ENCODE measurements around the gene SYNDIG1.

The SYNDIG1 gene

DNA sequence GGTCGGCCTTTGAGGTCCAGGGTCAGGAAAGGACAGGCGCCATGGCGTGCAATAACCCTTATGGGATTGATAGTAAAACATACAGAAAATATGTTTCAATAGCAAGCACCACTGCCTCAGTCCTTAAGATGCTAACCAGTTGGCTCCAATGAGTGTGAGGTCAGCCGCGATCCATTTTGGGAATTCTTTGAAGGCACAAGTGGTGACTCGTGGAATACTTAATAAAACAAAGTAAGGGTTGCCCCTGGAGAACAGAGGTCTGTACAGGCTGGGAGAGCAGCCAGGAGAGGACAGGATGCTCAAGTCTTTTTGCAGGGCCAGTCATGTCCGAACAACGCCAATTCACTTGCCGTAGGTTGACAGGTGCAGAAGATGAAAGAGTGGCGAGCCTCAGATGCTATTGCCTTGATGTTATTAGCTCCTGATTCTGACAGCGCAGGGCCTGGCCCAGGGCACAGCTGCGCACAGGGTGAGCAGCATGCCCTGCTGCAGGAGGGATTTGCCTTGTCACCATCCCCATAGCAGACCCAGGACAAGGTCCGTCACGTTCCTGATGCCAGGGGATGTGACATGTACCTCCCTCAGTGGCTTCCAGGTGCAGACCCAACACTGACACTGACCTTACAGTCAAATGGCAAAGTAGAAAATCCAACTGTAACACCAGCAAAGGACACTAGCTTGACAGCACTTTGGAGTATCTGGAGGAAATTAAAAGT lies 21.8 kb downstream of the SYNDIG1 start:
- Histone ChIP-seq H3K27me3 (no peaks in the 10 kb centered on the region), H3K4me3 (ENCODE audit: low read depth in 1 of 2, low read length in 1 of 2) (no peak overlapping the region), H3K9me3 (no peaks in the 10 kb centered on the region), H3K4me1 (ENCODE audit: control insufficient read depth in 1 of 2, insufficient read depth in 1 of 2, low read depth in 1 of 2, low read length in 1 of 2) (no peaks in the 10 kb centered on the region), H3K27ac (no peak overlapping the region), H3K36me3 (no peaks in the 10 kb centered on the region)
- TF ChIP-seq, protein P1, sequence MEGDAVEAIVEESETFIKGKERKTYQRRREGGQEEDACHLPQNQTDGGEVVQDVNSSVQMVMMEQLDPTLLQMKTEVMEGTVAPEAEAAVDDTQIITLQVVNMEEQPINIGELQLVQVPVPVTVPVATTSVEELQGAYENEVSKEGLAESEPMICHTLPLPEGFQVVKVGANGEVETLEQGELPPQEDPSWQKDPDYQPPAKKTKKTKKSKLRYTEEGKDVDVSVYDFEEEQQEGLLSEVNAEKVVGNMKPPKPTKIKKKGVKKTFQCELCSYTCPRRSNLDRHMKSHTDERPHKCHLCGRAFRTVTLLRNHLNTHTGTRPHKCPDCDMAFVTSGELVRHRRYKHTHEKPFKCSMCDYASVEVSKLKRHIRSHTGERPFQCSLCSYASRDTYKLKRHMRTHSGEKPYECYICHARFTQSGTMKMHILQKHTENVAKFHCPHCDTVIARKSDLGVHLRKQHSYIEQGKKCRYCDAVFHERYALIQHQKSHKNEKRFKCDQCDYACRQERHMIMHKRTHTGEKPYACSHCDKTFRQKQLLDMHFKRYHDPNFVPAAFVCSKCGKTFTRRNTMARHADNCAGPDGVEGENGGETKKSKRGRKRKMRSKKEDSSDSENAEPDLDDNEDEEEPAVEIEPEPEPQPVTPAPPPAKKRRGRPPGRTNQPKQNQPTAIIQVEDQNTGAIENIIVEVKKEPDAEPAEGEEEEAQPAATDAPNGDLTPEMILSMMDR (IDR thresholded peaks at IDR 0.05), result no peak

DNA sequence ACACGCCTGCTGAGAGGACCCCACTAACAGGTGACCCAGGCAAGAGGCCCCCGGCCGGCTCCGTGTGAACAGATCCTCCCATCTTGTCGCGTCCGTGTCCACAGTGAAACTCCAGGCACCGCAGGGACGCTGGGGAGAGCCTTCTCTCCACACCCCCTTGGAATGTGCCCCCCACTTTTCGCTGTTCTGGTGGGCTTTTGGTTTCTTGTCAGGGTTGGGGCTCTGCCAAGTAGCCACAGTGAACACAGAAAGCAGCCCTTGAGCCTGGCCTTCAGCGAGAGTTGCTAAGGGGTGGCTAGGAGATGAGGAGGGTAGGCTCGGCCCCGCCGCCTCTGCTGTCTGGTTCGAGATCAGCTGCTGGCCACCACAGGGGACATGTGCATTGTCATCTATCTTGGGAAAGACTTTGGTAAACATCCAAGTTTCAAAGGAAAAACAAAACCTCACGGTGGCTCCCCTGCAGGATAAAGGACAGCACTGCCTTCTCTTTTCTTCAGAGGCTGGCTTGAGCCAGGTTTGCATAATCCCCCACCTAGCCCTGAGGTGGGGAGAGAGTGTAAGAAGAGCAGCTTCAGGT lies 22.7 kb downstream of the SYNDIG1 start:
- H3K36me3 ChIP-seq, result no peaks in the 10 kb centered on the region
- TF ChIP-seq, protein P1 (IDR thresholded peaks at IDR 0.05), result no peak
- H3K4me1 ChIP-seq (ENCODE audit: control insufficient read depth in 1 of 2, insufficient read depth in 1 of 2, low read depth in 1 of 2, low read length in 1 of 2), result no peaks in the 10 kb centered on the region
- no peaks in the 10 kb centered on the region for H3K9me3 ChIP-seq
- H3K27me3 ChIP-seq, result no peaks in the 10 kb centered on the region
- no peak overlapping the region for H3K4me3 ChIP-seq (ENCODE audit: low read depth in 1 of 2, low read length in 1 of 2)
- H3K27ac ChIP-seq, result no peak overlapping the region

DNA sequence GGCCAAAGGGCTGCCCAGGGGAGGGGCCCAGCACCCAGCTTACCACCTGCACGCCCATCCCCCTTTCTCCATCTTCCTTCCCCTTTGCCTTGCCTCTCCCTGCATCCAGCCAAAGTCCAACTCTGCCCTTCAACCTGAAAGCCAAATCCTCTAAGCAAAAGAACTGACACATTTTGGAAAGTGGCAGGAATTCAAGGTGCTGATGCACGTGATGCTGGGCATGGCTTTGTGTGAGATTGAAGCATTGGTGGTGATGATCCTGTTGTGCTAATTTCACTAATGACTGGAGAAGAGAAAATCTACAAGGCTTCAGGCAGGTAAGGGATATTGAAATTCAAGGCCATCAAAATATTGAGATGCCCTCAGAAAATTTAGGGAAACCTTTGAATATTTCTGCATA lies 23.3 kb downstream of the SYNDIG1 start:
- TF ChIP-seq, protein P1 (IDR thresholded peaks at IDR 0.05), result no peak
- no peaks in the 10 kb centered on the region for H3K36me3 ChIP-seq
- no peaks in the 10 kb centered on the region for H3K4me1 ChIP-seq (ENCODE audit: control insufficient read depth in 1 of 2, insufficient read depth in 1 of 2, low read depth in 1 of 2, low read length in 1 of 2)

DNA sequence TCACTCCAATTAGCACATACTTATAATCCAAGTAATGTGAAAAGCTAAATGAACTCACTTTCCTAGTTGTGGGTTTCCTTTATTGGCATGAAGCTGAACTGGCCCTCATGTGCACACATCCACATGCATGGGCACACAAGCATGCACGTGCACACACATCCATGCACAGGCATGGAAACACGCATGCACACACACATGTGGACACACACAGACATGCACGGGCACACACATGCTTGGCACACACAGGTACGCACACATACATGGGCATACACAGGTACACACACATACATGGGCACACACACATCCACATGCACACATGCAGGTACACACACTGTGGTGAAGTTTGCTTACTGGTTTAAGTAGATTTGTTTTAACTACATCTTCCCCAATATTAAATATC lies 23.8 kb downstream of the SYNDIG1 start:
- no peaks in the 10 kb centered on the region for H3K27me3 ChIP-seq

More for the DNA sequence above, 23.3 kb downstream of the SYNDIG1 start:
- Histone ChIP-seq H3K27ac (no peak overlapping the region), H3K9me3 (no peaks in the 10 kb centered on the region), H3K4me3 (ENCODE audit: low read depth in 1 of 2, low read length in 1 of 2) (no peak overlapping the region), H3K27me3 (no peaks in the 10 kb centered on the region)

DNA sequence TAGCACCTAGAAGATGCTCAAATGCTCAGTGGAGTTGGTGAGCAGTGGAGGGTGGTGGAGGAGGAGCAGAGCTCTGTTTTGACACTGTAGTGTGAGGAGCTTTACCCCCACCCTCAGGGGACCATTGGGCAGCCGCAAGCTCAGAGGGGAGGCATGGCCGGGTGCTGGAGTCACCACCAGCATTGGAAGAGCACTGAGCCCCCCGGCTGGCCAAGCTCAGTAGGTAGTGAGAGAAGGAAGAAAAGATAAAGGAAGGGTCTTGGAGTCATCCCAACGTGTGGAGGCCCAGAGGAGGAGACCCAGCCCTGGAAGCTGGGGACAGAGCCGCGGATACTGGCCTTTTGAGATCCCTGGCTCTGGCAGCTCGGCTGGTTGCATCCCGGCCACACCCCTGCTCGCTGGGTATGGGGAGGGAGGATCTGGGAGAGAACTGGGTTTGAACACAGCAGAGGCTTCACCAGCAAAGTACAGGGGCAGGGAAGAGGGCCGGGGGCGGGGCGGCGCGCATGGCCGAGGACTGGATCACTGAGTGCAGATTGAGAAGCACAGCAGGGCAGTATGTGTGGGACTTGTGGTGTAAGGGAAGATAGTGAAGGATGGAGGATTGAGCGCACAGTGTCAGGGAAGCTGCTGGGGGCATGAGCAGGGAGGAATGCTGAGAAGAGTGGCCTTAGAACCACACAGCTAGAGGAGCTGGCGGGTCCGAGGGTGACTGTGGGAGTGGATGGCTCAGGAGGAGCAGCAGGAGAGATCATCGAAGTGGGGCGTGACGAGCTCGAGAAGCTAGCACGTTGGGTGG lies 24.4 kb downstream of the SYNDIG1 start:
- H3K9me3 ChIP-seq, result no peaks in the 10 kb centered on the region
- no peaks in the 10 kb centered on the region for H3K36me3 ChIP-seq
- no peaks in the 10 kb centered on the region for H3K4me1 ChIP-seq (ENCODE audit: control insufficient read depth in 1 of 2, insufficient read depth in 1 of 2, low read depth in 1 of 2, low read length in 1 of 2)
- TF ChIP-seq, protein P1 (IDR thresholded peaks at IDR 0.05), result no peak
- no peak overlapping the region for H3K4me3 ChIP-seq (ENCODE audit: low read depth in 1 of 2, low read length in 1 of 2)
- H3K27ac ChIP-seq, result no peak overlapping the region
- no peaks in the 10 kb centered on the region for H3K27me3 ChIP-seq

More for the DNA sequence above, 23.8 kb downstream of the SYNDIG1 start:
- Histone ChIP-seq H3K4me3 (ENCODE audit: low read depth in 1 of 2, low read length in 1 of 2) (no peak overlapping the region), H3K9me3 (no peaks in the 10 kb centered on the region), H3K36me3 (no peaks in the 10 kb centered on the region), H3K4me1 (ENCODE audit: control insufficient read depth in 1 of 2, insufficient read depth in 1 of 2, low read depth in 1 of 2, low read length in 1 of 2) (no peaks in the 10 kb centered on the region), H3K27ac (no peak overlapping the region)
- TF ChIP-seq, protein P1 (IDR thresholded peaks at IDR 0.05), result no peak

All from neutrophil (primary cell).